K562 (cell line): ENCODE results near the gene MAD1L1.

Experiments used
- BRD4 ChIP-seq: fragments of 200-600 bp; sonication (generic); IDR thresholded peaks from 2 replicates; pipeline ENCODE4 v1.6.1; 2017; ENCODE audit warnings: inconsistent platforms
- ETV1 ChIP-seq: fragments of 450-650 bp; conservative IDR thresholded peaks from 2 replicates; pipeline ENCODE4 v1.6.1; 2016; ENCODE audit warnings: missing genetic modification characterization, control low read depth, low read depth, missing compliant biosample characterization
- FOS ChIP-seq: IDR thresholded peaks from 3 replicates; pipeline ENCODE4 v1.6.1; 2011; ENCODE audit not compliant: insufficient read length; ENCODE audit errors: extremely low read depth
- FOXK2 ChIP-seq, 2 experiments: fragments of 450-650 bp; IDR thresholded peaks in 1 of 2; conservative IDR thresholded peaks in 1 of 2; 2 replicates each; pipeline ENCODE4 v1.6.1; 2016; ENCODE audit warnings: low read depth in 2 of 2, mild to moderate bottlenecking in 1 of 2
- POLR2AphosphoS2 ChIP-seq: IDR thresholded peaks from 2 replicates; pipeline ENCODE4 v1.6.1; 2012; ENCODE audit warnings: low read length, improper control_type of control experiment
- RBM17 ChIP-seq: fragments of 200-400 bp; formaldehyde crosslinking; IDR thresholded peaks from 2 replicates; pipeline ENCODE4 v1.6.1; 2017; ENCODE audit warnings: low read depth, mild to moderate bottlenecking, low read length, borderline replicate concordance
- SMC3 ChIP-seq: conservative IDR thresholded peaks from 2 replicates; pipeline ENCODE4 v1.6.1; 2011; ENCODE audit warnings: low read depth, low read length, improper control_type of control experiment; ENCODE audit not compliant: insufficient read depth
- STAT6 ChIP-seq: sonication (generic); formaldehyde crosslinking; IDR thresholded peaks from 2 replicates; pipeline ENCODE4 v1.8.1; 2023; ENCODE audit warnings: mild to moderate bottlenecking, missing genetic modification reagents
- ZNF175 ChIP-seq: fragments of 200-800 bp; sonication (Bioruptor generic); IDR thresholded peaks from 2 replicates; pipeline ENCODE4 v1.6.1; 2016; ENCODE audit warnings: low read depth, mild to moderate bottlenecking, missing genetic modification characterization, missing compliant biosample characterization
- TF ChIP-seq, protein P1 (sequence below), 3 experiments: IDR thresholded peaks in 2 of 3; conservative IDR thresholded peaks in 1 of 3; 2 replicates each; pipeline ENCODE4 v1.5.1; 2011 to 2012; ENCODE audit warnings: low read length in 3 of 3, mild to moderate bottlenecking in 3 of 3, control low read depth in 2 of 3, improper control_type of control experiment in 1 of 3, inconsistent platforms in 1 of 3, low read depth in 1 of 3, mixed read lengths in 1 of 3, moderate library complexity in 1 of 3; ENCODE audit not compliant: insufficient read depth in 2 of 3

GRCh38 chr7:2239242-2239641 is 6.5 kb upstream of the MAD1L1 start:
- no peak for TF ChIP-seq RBM17
- TF ChIP-seq ZNF175 (CRISPR knock-in tag), result no peak
- TF ChIP-seq POLR2AphosphoS2, result no peak
- TF ChIP-seq FOXK2 (conservative IDR thresholded peaks at IDR 0.05 in 1 of 2, IDR thresholded peaks at IDR 0.05 in 1 of 2; ENCODE audit: low read depth in 2 of 2), result no peak
- no peak for TF ChIP-seq FOS
- TF ChIP-seq, protein P1, sequence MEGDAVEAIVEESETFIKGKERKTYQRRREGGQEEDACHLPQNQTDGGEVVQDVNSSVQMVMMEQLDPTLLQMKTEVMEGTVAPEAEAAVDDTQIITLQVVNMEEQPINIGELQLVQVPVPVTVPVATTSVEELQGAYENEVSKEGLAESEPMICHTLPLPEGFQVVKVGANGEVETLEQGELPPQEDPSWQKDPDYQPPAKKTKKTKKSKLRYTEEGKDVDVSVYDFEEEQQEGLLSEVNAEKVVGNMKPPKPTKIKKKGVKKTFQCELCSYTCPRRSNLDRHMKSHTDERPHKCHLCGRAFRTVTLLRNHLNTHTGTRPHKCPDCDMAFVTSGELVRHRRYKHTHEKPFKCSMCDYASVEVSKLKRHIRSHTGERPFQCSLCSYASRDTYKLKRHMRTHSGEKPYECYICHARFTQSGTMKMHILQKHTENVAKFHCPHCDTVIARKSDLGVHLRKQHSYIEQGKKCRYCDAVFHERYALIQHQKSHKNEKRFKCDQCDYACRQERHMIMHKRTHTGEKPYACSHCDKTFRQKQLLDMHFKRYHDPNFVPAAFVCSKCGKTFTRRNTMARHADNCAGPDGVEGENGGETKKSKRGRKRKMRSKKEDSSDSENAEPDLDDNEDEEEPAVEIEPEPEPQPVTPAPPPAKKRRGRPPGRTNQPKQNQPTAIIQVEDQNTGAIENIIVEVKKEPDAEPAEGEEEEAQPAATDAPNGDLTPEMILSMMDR (IDR thresholded peaks at IDR 0.05 in 2 of 3, conservative IDR thresholded peaks at IDR 0.05 in 1 of 3; ENCODE audit: insufficient read depth in 2 of 3, low read depth in 1 of 3, low read length in 3 of 3), result no peak
- TF ChIP-seq ETV1 (tag), result no peak
- no peak for TF ChIP-seq SMC3
- TF ChIP-seq STAT6, result no peak
- no peak for TF ChIP-seq BRD4
